Activated naive CD4-positive, alpha-beta T cell treated with anti-CD3 and anti-CD28 coated beads, Interleukin-2, amount 50 U/mL, for 24 hours (primary cell): ENCODE results near the gene NOL9.
A peak's percentile ranks its signal among the peaks of the same experiment; 100 is the strongest.
"Not testable (repeated sequence)": the region's sequence is repeated elsewhere in the genome, so short reads cannot be mapped to it uniquely, and the experiment has no call there.

Experiments used
- H3K27ac Mint-ChIP-seq: one replicate; pipeline ENCODE4 v1.8.0; 2021; ENCODE audit warnings: mild to moderate bottlenecking, mixed read lengths
- H3K27me3 Mint-ChIP-seq: one replicate; pipeline ENCODE4 v1.8.0; 2021; ENCODE audit warnings: mixed read lengths
- H3K36me3 Mint-ChIP-seq: one replicate; pipeline ENCODE4 v1.8.0; 2021; ENCODE audit warnings: mixed read lengths
- H3K4me1 Mint-ChIP-seq: one replicate; pipeline ENCODE4 v1.8.0; 2021; ENCODE audit warnings: mixed read lengths
- H3K4me3 Mint-ChIP-seq: one replicate; pipeline ENCODE4 v1.8.0; 2021; ENCODE audit warnings: mild to moderate bottlenecking, mixed read lengths
- H3K9me3 Mint-ChIP-seq: one replicate; pipeline ENCODE4 v1.8.0; 2021; ENCODE audit warnings: mixed read lengths

Gene NOL9

DNA sequence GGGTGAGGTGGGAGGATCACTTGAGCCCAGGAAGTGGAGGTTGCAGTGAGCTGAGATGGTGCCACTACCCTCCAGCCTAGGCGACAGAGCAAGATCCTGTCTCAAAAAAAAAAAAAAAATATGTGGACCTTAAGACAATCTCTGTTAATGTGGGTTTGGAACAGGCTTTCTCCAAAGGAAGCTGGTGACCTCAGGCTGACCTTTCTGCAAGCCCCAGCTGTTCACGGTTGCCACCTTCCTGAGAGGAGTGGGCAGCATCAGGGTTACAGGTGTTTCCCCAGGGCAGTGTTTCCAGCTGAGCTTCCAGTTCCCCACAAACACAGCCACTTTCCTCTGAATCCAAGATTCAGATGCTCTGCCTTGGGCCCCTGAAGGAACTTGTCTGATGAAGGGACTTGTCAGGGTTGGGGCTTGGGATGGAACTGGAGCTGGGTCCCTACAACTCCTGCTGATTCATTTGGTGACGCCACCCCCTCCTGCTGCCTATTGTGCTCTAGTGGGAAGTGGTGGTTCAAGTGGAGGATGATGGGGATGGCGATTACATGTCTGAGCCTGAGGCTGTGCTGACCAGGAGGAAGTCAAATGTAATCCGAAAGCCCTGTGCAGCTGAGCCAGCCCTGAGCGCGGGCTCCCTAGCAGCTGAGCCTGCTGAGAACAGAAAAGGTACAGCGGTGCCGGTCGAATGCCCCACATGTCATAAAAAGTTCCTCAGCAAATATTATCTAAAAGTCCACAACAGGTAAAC is 27.4 kb upstream of the NOL9 start:
- peak overlapping the region; percentile 52 for H3K27ac Mint-ChIP-seq
- H3K4me3 Mint-ChIP-seq, result peak overlapping the region; percentile 95
- no peaks in the 10 kb centered on the region for H3K36me3 Mint-ChIP-seq
- H3K9me3 Mint-ChIP-seq, result no peaks in the 10 kb centered on the region
- no peaks in the 10 kb centered on the region for H3K27me3 Mint-ChIP-seq
- peaks cover 51% of the 10 kb centered on the region for H3K4me1 Mint-ChIP-seq

DNA sequence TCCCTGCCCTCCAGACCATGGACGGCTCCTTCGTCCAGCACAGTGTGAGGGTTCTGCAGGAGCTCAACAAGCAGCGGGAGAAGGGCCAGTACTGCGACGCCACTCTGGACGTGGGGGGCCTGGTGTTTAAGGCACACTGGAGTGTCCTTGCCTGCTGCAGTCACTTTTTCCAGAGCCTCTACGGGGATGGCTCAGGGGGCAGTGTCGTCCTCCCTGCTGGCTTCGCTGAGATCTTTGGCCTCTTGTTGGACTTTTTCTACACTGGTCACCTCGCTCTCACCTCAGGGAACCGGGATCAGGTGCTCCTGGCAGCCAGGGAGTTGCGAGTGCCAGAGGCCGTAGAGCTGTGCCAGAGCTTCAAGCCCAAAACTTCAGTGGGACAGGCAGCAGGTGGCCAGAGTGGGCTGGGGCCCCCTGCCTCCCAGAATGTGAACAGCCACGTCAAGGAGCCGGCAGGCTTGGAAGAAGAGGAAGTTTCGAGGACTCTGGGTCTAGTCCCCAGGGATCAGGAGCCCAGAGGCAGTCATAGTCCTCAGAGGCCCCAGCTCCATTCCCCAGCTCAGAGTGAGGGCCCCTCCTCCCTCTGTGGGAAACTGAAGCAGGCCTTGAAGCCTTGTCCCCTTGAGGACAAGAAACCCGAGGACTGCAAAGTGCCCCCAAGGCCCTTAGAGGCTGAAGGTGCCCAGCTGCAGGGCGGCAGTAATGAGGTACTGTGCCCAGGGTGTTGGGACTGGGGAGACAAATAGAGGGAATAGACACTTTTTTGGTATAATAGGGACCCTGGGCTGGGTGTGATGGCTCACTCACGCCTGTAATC is 26.5 kb upstream of the NOL9 start:
- Mint-ChIP-seq H3K36me3 (no peaks in the 10 kb centered on the region), H3K4me3 (peak overlapping the region; percentile 95), H3K4me1 (peaks cover 47% of the 10 kb centered on the region), H3K9me3 (no peaks in the 10 kb centered on the region), H3K27me3 (no peaks in the 10 kb centered on the region), H3K27ac (peak overlapping the region; percentile 76)

DNA sequence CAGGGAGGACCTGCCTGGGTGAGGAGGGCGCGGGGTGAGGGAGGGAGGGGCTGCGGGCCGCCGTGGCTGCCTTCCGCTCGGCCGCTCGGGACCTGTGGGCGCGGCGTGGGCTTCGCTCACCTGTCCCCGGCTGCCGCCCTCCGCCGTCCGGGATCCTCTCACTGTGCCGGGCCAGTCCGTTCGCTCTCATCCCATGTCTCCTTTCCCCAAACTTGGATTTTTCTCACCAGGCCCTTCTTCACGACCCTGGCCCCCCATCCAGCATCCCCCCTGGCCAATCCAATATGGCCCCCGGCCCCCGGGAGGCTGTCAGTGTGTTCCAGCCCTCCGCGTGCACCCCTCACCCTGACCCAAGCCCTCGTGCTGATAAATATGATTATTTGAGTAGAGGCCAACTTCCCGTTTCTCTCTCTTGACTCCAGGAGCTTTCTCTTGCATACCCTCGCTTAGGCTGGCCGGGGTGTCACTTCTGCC is 25.8 kb upstream of the NOL9 start:
- Mint-ChIP-seq H3K36me3 (no peaks in the 10 kb centered on the region), H3K27me3 (no peaks in the 10 kb centered on the region), H3K27ac (peak overlapping the region; percentile 98), H3K4me3 (peak overlapping the region; percentile 95), H3K4me1 (peaks cover 46% of the 10 kb centered on the region), H3K9me3 (no peaks in the 10 kb centered on the region)

DNA sequence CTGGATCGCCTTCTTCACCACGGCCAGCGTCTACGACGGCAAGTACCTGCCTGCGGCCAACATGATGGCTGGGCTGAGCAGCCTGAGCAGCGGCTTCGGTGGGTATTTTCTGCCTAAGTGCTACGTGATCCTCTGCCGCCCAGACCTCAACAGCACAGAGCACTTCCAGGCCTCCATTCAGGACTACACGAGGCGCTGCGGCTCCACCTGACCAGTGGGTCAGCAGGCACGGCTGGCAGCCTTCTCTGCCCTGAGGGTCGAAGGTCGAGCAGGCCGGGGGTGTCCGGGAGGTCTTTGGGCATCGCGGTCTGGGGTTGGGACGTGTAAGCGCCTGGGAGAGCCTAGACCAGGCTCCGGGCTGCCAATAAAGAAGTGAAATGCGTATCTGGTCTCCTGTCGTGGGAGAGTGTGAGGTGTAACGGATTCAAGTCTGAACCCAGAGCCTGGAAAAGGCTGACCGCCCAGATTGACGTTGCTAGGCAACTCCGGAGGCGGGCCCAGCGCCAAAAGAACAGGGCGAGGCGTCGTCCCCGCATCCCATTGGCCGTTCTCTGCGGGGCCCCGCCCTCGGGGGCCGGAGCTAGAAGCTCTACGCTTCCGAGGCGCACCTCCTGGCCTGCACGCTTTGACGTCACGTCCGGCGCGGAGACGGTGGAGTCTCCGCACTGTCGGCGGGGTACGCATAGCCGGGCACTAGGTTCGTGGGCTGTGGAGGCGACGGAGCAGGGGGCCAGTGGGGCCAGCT is 25.2 kb upstream of the NOL9 start, which contains the start of gene ZBTB48:
TSS of gene ZBTB48 (plus strand) at position 621 of the 745 bp plus-strand sequence. CDS start 616 bp downstream, outside the sequence.
- H3K4me1 Mint-ChIP-seq, result peaks cover 39% of the 10 kb centered on the region
- H3K4me3 Mint-ChIP-seq, result peak within 1 kb of the TSS; percentile 95
- no peaks in the 10 kb centered on the region for H3K27me3 Mint-ChIP-seq
- no peaks in the 10 kb centered on the region for H3K9me3 Mint-ChIP-seq
- no peaks in the 10 kb centered on the region for H3K36me3 Mint-ChIP-seq
- H3K27ac Mint-ChIP-seq, result peak within 1 kb of the TSS; percentile 98

DNA sequence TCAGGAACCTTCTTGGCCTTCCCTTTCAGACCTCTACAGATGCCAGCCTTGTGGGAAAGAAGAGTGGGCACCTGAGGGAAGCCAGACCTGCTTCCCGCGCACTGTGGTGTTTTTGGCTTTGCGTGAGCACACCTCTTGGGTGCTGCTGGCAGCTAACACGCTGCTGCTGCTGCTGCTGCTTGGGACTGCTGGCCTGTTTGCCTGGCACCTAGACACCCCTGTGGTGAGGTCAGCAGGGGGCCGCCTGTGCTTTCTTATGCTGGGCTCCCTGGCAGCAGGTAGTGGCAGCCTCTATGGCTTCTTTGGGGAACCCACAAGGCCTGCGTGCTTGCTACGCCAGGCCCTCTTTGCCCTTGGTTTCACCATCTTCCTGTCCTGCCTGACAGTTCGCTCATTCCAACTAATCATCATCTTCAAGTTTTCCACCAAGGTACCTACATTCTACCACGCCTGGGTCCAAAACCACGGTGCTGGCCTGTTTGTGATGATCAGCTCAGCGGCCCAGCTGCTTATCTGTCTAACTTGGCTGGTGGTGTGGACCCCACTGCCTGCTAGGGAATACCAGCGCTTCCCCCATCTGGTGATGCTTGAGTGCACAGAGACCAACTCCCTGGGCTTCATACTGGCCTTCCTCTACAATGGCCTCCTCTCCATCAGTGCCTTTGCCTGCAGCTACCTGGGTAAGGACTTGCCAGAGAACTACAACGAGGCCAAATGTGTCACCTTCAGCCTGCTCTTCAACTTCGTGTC is 24.5 kb upstream of the NOL9 start:
- no peak overlapping the region for H3K27ac Mint-ChIP-seq
- H3K4me1 Mint-ChIP-seq, result peaks cover 36% of the 10 kb centered on the region
- peak overlapping the region; percentile 95 for H3K4me3 Mint-ChIP-seq
- no peaks in the 10 kb centered on the region for H3K27me3 Mint-ChIP-seq
- no peaks in the 10 kb centered on the region for H3K36me3 Mint-ChIP-seq
- no peaks in the 10 kb centered on the region for H3K9me3 Mint-ChIP-seq

DNA sequence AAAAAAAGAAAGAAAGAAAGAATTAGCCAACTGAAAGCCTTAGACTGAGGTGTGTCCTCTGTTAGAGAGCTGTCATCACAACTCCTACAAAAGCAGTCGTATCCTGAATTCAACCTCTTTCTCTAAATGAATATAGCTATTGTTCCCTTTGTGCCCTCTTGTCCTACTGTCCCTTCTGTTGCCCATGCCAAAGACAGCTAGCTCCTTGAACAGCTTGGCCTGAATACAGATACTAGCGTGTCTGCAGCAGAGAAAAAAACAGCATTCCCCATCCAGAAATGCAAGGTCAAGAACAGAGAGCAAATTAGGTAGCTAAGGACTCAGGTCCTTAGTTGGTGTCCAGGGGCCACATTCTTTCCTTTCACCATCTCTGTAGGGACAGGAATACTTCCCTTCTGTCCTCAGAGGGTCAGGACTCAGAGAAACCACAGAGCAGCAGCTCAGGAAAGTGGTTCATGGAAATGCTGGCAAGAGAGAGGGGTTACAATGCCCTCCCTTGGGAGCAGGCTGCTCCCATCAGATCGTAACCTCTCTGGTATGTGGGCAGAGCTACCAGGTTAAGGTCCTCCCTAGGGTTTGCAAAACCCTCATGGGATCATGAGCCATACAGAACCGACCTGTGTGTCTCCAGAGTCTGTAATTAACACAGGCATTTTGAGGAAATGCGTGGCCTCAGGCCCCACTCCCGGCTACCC is 23.7 kb upstream of the NOL9 start:
- no peak overlapping the region for H3K4me3 Mint-ChIP-seq
- H3K27ac Mint-ChIP-seq, result no peak overlapping the region
- peaks cover 36% of the 10 kb centered on the region for H3K4me1 Mint-ChIP-seq
- H3K27me3 Mint-ChIP-seq, result no peaks in the 10 kb centered on the region
- H3K9me3 Mint-ChIP-seq, result no peaks in the 10 kb centered on the region
- H3K36me3 Mint-ChIP-seq, result no peaks in the 10 kb centered on the region

DNA sequence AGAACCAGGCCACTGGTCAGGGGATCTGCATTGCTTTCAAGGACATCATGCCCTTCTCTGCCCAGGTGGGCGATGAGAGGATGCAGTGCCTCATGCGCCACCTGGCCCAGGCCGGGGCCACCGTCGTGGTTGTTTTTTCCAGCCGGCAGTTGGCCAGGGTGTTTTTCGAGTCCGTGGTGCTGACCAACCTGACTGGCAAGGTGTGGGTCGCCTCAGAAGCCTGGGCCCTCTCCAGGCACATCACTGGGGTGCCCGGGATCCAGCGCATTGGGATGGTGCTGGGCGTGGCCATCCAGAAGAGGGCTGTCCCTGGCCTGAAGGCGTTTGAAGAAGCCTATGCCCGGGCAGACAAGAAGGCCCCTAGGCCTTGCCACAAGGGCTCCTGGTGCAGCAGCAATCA is 20.5 kb upstream of the NOL9 start:
- Mint-ChIP-seq H3K4me1 (peaks cover 10% of the 10 kb centered on the region), H3K27ac (no peak overlapping the region), H3K9me3 (no peaks in the 10 kb centered on the region), H3K27me3 (no peaks in the 10 kb centered on the region), H3K4me3 (no peak overlapping the region), H3K36me3 (no peaks in the 10 kb centered on the region)

DNA sequence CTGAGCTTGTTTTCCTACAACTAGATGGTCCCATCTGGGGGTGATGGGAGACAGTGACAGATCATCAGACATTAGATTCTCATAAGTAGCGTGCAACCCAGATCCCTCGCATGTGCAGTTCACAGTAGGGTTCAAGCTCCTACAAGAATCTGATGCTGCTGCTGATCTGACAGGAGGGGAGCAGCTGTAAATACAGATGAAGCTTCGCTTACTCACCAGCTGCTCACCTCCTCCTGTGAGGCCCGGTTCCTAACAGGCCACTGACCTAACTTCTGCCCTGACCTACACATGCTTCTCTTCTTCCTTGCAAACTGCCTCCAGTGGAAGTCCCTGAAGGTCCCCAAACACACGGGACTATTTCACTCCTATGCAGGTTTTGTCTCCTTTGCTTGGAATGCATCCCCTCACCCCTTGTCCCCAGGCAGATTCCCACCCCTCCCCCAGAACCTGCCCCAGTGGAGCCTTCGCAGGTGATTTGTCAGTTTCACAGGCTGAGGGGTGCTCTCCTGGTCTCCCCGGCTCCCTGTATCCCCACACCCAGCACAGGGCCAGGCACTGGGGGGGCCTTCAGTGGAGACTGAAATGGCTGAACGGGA is 19.8 kb upstream of the NOL9 start:
- H3K27ac Mint-ChIP-seq, result no peak overlapping the region
- no peaks in the 10 kb centered on the region for H3K27me3 Mint-ChIP-seq
- no peaks in the 10 kb centered on the region for H3K36me3 Mint-ChIP-seq
- no peaks in the 10 kb centered on the region for H3K9me3 Mint-ChIP-seq
- H3K4me1 Mint-ChIP-seq, result peaks cover 3% of the 10 kb centered on the region
- no peak overlapping the region for H3K4me3 Mint-ChIP-seq

DNA sequence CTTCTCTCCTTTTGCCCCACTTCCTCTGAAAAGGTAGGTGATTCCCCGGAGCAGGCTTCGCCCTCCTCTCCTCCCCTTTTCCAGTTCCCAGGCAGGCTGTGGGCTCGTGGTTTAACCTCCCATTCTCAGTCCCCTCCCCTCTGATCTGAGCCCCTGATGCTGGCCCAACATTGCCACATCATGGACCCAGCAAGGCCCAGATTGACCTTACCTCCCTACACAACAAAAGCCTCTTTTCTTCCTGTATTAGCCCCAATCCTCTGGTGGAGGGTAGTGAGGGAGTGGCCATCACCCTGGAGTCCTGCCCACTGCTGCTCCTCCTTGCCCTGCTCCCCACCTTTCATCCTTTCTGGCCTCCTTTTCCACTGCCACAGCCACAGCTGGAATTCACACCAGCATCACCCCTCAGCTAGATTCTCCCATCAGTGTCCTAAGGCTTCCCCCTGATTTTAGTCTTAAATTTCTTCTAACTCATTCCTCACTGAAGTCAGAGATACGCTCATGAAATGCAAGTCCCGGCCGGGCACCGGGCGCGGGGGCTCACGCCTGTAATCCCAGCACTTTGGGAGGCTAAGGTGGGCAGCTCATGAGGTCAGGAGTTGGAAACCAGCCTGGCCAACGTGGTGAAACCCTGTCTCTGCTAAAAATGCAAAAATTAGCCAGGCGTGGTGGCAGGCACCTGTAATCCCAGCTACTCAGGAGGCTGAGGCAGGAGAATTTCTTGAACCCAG is 18.5 kb upstream of the NOL9 start:
- Mint-ChIP-seq H3K9me3 (no peaks in the 10 kb centered on the region), H3K4me1 (no peaks in the 10 kb centered on the region), H3K27ac (no peak overlapping the region), H3K36me3 (no peaks in the 10 kb centered on the region), H3K27me3 (no peaks in the 10 kb centered on the region), H3K4me3 (no peak overlapping the region)

DNA sequence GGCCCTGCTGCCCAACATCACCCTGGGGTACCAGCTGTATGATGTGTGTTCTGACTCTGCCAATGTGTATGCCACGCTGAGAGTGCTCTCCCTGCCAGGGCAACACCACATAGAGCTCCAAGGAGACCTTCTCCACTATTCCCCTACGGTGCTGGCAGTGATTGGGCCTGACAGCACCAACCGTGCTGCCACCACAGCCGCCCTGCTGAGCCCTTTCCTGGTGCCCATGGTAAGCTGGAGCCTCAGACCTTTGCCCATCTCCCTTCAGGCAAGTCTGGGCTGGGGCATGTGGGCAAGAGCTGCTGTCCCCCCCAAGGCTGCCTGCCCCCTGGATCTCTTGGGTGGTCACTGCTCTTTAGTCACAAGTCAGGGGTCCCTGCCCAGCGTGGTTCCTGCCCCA is 16.7 kb upstream of the NOL9 start:
- H3K4me1 Mint-ChIP-seq, result no peaks in the 10 kb centered on the region
- no peaks in the 10 kb centered on the region for H3K9me3 Mint-ChIP-seq
- no peaks in the 10 kb centered on the region for H3K27me3 Mint-ChIP-seq
- H3K36me3 Mint-ChIP-seq, result no peaks in the 10 kb centered on the region
- H3K4me3 Mint-ChIP-seq, result no peak overlapping the region
- no peak overlapping the region for H3K27ac Mint-ChIP-seq

DNA sequence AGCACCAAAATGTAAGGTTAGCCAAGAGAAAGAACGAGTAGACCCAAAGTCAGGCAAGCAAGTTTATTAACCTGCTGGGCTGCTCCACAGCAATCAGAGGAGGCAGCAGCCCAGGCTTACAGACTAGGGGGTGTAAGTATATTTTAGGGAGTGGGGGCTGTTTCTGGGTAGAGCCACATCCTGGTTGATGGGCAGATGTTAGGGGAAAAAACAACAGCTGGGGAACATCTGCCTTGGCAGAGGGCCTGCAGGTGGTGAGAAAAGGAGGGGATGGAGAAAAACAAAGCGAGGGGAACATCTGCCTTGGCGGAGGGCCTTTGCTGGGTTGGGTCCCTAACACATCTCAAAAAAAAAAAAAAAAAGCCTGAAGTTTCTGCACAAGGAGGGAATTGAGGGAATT is 15.8 kb upstream of the NOL9 start:
- Mint-ChIP-seq H3K4me1 (no peaks in the 10 kb centered on the region), H3K9me3 (no peaks in the 10 kb centered on the region), H3K36me3 (no peaks in the 10 kb centered on the region), H3K4me3 (no peak overlapping the region), H3K27me3 (no peaks in the 10 kb centered on the region), H3K27ac (no peak overlapping the region)

DNA sequence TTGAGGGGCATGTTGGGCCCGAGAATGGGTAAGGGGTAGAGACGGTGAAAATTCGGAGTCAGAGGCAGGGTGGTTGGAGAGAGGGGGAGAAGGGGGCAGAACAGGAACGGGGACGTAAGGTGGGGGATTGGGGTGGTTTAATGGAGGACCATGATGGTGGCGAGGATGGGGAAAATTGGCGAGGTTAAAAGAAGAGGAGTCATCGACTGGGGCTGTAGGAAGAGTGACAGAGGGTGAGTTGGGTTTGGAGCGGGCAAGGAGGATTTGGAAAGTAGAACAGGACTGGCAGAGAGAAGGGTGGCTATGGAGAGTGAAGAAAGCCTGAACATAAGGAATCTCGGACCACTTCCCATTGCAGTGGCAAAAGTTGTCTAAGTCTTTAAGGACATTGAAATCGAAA is 14.7 kb upstream of the NOL9 start:
- H3K27me3 Mint-ChIP-seq, result no peaks in the 10 kb centered on the region
- H3K9me3 Mint-ChIP-seq, result no peaks in the 10 kb centered on the region
- no peak overlapping the region for H3K27ac Mint-ChIP-seq
- no peaks in the 10 kb centered on the region for H3K4me1 Mint-ChIP-seq
- no peaks in the 10 kb centered on the region for H3K36me3 Mint-ChIP-seq
- no peak overlapping the region for H3K4me3 Mint-ChIP-seq

DNA sequence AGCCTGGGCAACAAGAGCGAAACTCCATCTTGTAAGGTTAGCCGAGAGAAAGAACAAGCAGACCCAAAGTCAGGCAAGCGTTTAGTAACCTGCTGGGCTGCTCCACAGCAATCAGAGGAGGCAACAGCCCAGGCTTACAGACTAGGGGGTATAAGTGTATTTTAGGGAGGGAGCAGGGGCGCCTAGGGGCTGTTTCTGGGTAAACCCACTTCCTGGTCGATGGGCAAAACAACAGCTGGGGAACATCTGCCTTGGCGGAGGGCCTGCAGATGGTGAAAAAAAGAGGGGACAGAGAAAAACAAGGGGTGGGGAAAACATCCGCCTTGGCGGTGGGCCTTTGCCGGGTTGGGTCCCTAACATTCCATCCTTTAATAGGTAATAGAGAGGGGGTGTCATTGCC is 6.0 kb upstream of the NOL9 start:
- no peak overlapping the region for H3K27ac Mint-ChIP-seq
- H3K4me3 Mint-ChIP-seq, result no peak overlapping the region
- no peaks in the 10 kb centered on the region for H3K36me3 Mint-ChIP-seq
- H3K4me1 Mint-ChIP-seq, result no peaks in the 10 kb centered on the region
- no peaks in the 10 kb centered on the region for H3K27me3 Mint-ChIP-seq
- no peaks in the 10 kb centered on the region for H3K9me3 Mint-ChIP-seq

DNA sequence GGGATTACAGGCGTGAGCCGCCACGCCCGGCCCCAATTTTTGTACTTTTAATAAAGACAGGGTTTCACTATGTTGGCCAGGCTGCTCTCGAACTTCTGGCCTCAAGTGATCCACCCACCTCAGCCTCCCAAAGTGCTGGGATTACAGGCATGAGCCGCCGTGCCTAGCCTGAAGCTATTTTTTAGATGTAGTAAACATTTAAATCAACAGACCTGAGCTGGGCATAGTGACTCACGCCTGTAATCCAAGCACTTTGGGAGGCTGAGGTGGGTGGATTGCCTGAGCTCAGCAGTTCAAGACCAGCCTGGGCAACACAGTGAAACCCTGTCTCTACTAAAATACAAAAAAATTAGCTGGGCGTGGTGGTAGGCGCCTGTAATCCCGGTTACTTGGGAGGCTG is 4.8 kb upstream of the NOL9 start:
- not testable (repeated sequence) for H3K9me3 Mint-ChIP-seq, H3K27me3 Mint-ChIP-seq, H3K36me3 Mint-ChIP-seq, H3K27ac Mint-ChIP-seq, H3K4me1 Mint-ChIP-seq, H3K4me3 Mint-ChIP-seq
